ENCODE results near the gene BBS2. TPM values are rescaled to one million over a fixed set of nuclear protein-coding genes. Genes with fewer than 3 reads are reported as not detected.

Gene BBS2
- total and polyA plus RNA-seq, 2 experiments from 2014 or later, result 31.5 to 39.0 TPM

DNA sequence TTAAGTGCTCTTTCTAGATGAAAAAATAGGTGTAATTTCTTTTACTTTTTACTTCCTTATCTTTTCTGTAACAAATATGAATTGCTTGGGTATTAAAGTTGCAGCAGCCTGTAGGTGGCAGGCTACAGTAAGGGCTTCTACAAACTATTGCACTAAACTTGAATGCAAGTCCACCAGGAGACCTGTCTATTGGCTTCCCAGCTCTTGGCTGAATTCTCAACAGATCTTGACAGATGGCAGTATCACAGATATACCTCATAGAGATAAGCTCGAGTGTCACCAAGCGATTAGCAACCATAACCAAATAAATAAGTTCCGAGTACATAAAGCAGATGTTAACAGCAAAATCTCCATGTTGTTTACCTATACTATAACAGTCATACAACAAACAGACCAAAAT lies 5.9 kb downstream of the BBS2 start:
- no peaks in the 10 kb centered on the region for H3K9me3 ChIP-seq (ENCODE audit: low read depth)
- TF ChIP-seq, protein P1, sequence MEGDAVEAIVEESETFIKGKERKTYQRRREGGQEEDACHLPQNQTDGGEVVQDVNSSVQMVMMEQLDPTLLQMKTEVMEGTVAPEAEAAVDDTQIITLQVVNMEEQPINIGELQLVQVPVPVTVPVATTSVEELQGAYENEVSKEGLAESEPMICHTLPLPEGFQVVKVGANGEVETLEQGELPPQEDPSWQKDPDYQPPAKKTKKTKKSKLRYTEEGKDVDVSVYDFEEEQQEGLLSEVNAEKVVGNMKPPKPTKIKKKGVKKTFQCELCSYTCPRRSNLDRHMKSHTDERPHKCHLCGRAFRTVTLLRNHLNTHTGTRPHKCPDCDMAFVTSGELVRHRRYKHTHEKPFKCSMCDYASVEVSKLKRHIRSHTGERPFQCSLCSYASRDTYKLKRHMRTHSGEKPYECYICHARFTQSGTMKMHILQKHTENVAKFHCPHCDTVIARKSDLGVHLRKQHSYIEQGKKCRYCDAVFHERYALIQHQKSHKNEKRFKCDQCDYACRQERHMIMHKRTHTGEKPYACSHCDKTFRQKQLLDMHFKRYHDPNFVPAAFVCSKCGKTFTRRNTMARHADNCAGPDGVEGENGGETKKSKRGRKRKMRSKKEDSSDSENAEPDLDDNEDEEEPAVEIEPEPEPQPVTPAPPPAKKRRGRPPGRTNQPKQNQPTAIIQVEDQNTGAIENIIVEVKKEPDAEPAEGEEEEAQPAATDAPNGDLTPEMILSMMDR (IDR thresholded peaks at IDR 0.05; ENCODE audit: poor library complexity), result peak; percentile 68
- no peak for TF ChIP-seq EZH2phosphoT487 (IDR thresholded peaks at IDR 0.05; ENCODE audit: low read depth, severe bottlenecking, unreplicated experiment)
- DNase-seq (ENCODE audit: low spot score), result peak; percentile 66
- no peaks in the 10 kb centered on the region for H4K20me1 ChIP-seq (ENCODE audit: insufficient read depth, poor library complexity, severe bottlenecking)
- H3K4me2 ChIP-seq, result no peak overlapping the region
- H3K36me3 ChIP-seq (replicated peaks; ENCODE audit: insufficient read depth, low read depth), result no peaks in the 10 kb centered on the region
- no peak overlapping the region for H2AFZ ChIP-seq
- no peaks in the 10 kb centered on the region for H3K9me2 ChIP-seq (replicated peaks; ENCODE audit: insufficient read depth)
- peaks cover 43% of the 10 kb centered on the region for H3K79me2 ChIP-seq
- no peak overlapping the region for H3K4me3 ChIP-seq
- WGBS (ENCODE audit: low lambda C conversion rate, missing lambda C conversion rate), result 58% methylated on average over 3 of the region's 3 CpGs
- no peak overlapping the region for H3K27ac ChIP-seq
- no peaks in the 10 kb centered on the region for H3K27me3 ChIP-seq
- no peaks in the 10 kb centered on the region for H3K4me1 ChIP-seq (ENCODE audit: insufficient read depth)

DNA sequence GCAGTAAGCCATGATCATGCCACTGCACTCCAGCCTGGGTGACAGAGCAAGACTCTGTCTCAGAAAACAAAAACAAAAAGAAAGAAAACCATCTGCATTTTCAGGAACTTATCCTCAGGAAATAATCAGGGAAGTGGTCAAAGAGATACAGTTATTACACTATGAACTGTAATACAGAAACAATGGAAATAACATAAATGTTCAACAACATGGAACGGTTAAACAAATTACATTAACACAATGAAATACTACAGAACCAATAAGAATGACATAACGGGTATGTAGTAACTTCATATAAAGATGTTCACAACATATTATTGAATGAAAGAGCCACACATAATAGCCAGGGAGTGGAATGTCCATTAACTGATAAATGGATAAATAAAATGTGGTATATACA lies 6.7 kb downstream of the BBS2 start:
- H3K4me2 ChIP-seq, result no peak overlapping the region
- WGBS (ENCODE audit: low lambda C conversion rate, missing lambda C conversion rate), result 96% methylated on average over 2 of the region's 2 CpGs
- H3K27ac ChIP-seq, result no peak overlapping the region
- no peaks in the 10 kb centered on the region for H3K9me2 ChIP-seq (replicated peaks; ENCODE audit: insufficient read depth)
- TF ChIP-seq EZH2 (IDR thresholded peaks at IDR 0.05; ENCODE audit: borderline replicate concordance), result no peak
- no peak for TF ChIP-seq EZH2phosphoT487 (IDR thresholded peaks at IDR 0.05; ENCODE audit: low read depth, severe bottlenecking, unreplicated experiment)
- TF ChIP-seq, protein P1 (IDR thresholded peaks at IDR 0.05; ENCODE audit: poor library complexity), result no peak
- no peaks in the 10 kb centered on the region for H3K4me1 ChIP-seq (ENCODE audit: insufficient read depth)
- no peaks in the 10 kb centered on the region for H3K36me3 ChIP-seq (replicated peaks; ENCODE audit: insufficient read depth, low read depth)
- H4K20me1 ChIP-seq (ENCODE audit: insufficient read depth, poor library complexity, severe bottlenecking), result no peaks in the 10 kb centered on the region
- H3K4me3 ChIP-seq, result no peak overlapping the region
- H2AFZ ChIP-seq, result no peak overlapping the region
- no peaks in the 10 kb centered on the region for H3K9me3 ChIP-seq (ENCODE audit: low read depth)
- H3K79me2 ChIP-seq, result peaks cover 34% of the 10 kb centered on the region
- H3K27me3 ChIP-seq, result no peaks in the 10 kb centered on the region
- no peak for DNase-seq (ENCODE audit: low spot score)

- no peak overlapping the region for H3K4me3 ChIP-seq
- no peak for TF ChIP-seq EZH2phosphoT487 (IDR thresholded peaks at IDR 0.05; ENCODE audit: low read depth, severe bottlenecking, unreplicated experiment)
- no peaks in the 10 kb centered on the region for H3K9me2 ChIP-seq (replicated peaks; ENCODE audit: insufficient read depth)
- H3K9me3 ChIP-seq (ENCODE audit: low read depth), result no peaks in the 10 kb centered on the region
- 93% methylated on average over 1 of the region's 1 CpG for WGBS (ENCODE audit: low lambda C conversion rate, missing lambda C conversion rate)
- no peaks in the 10 kb centered on the region for H3K36me3 ChIP-seq (replicated peaks; ENCODE audit: insufficient read depth, low read depth)
- H3K79me2 ChIP-seq, result peaks cover 24% of the 10 kb centered on the region
- H3K4me2 ChIP-seq, result no peak overlapping the region
- no peak overlapping the region for H3K27ac ChIP-seq
- no peaks in the 10 kb centered on the region for H3K4me1 ChIP-seq (ENCODE audit: insufficient read depth)
- no peaks in the 10 kb centered on the region for H3K27me3 ChIP-seq
- no peak overlapping the region for H2AFZ ChIP-seq
- no peak for DNase-seq (ENCODE audit: low spot score)
- H4K20me1 ChIP-seq (ENCODE audit: insufficient read depth, poor library complexity, severe bottlenecking), result no peaks in the 10 kb centered on the region
Observed at GRCh38 chr16:56512025-56512424, 7.8 kb downstream of the BBS2 start.

DNA sequence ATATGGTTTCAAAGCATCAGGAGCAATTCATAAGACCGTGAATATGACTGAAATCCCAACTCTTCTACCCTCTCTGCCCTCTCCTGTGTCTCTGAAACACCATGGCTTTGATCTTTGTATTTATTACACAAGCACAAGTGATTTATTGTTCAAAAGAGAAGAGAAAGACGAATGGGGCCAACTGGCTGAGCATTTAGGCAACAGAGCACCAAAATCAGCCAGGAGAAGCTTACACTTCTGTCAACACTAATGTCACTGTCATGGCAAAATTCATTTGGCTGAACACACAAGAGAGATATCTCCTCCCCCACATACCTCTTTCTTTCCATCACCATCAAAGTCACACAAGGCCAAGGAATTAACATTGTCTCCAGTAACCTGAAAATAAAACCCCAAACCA lies 9.3 kb downstream of the BBS2 start:
- no peaks in the 10 kb centered on the region for H3K27me3 ChIP-seq
- no peak overlapping the region for H3K27ac ChIP-seq
- H3K79me2 ChIP-seq, result peaks cover 17% of the 10 kb centered on the region
- DNase-seq (ENCODE audit: low spot score), result no peak
- no peaks in the 10 kb centered on the region for H3K36me3 ChIP-seq (replicated peaks; ENCODE audit: insufficient read depth, low read depth)
- H3K4me2 ChIP-seq, result no peak overlapping the region
- no peaks in the 10 kb centered on the region for H4K20me1 ChIP-seq (ENCODE audit: insufficient read depth, poor library complexity, severe bottlenecking)
- H3K4me3 ChIP-seq, result no peak overlapping the region
- no peaks in the 10 kb centered on the region for H3K9me3 ChIP-seq (ENCODE audit: low read depth)
- H3K4me1 ChIP-seq (ENCODE audit: insufficient read depth), result no peaks in the 10 kb centered on the region
- H2AFZ ChIP-seq, result no peak overlapping the region
- no peaks in the 10 kb centered on the region for H3K9me2 ChIP-seq (replicated peaks; ENCODE audit: insufficient read depth)
- 80% methylated on average over 2 of the region's 2 CpGs for WGBS (ENCODE audit: low lambda C conversion rate, missing lambda C conversion rate)
- TF ChIP-seq, protein P1 (IDR thresholded peaks at IDR 0.05; ENCODE audit: poor library complexity), result no peak

All from hepatocyte (in vitro differentiated cells).